Measurements from ENCODE around the gene CEL. TPM values are rescaled to one million over a fixed set of nuclear protein-coding genes. Genes with fewer than 3 reads are reported as not detected.
"Not testable (repeated sequence)": the region's sequence is repeated elsewhere in the genome, so short reads cannot be mapped to it uniquely, and the experiment has no call there.

The CEL gene
- total and polyA plus RNA-seq, 4 donors: 1.5 to 4.5 (median 3.8) TPM

- no peaks in the 10 kb centered on the region for H3K9me3 ChIP-seq (ENCODE audit: control insufficient read depth, low read length)
- no peak overlapping the region for H3K27ac ChIP-seq (ENCODE audit: low read depth in 1 of 2, low read length in 2 of 2)
- H3K27me3 ChIP-seq (ENCODE audit: control insufficient read depth in 1 of 2, insufficient read depth in 2 of 2, low read length in 1 of 2): no peaks in the 10 kb centered on the region
- intact Hi-C loops (cut with DNase I): no loop called here
- peaks cover 2 to 3% of the 10 kb centered on the region in 2 donors for H3K4me1 ChIP-seq (ENCODE audit: control insufficient read depth in 1 of 2, insufficient read depth in 2 of 2, low read length in 2 of 2)
- 68 to 72% methylated on average over 7 of the region's 7 CpGs for WGBS, 2 donors
- no peaks in the 10 kb centered on the region for H3K36me3 ChIP-seq (ENCODE audit: control insufficient read depth in 1 of 2, insufficient read depth in 2 of 2, low read length in 1 of 2)
- ATAC-seq (ENCODE audit: low FRiP score) (no peak), DNase-seq (no peak)
- H3K4me3 ChIP-seq (ENCODE audit: low read length in 2 of 2): no peak overlapping the region
These were observed 18.4 kb downstream of the CEL start for GRCh38 chr9:133080161-133080560.

GRCh38 chr9:133080786-133081779 is 19.3 kb downstream of the CEL start:
- H3K4me3 ChIP-seq (ENCODE audit: low read length in 2 of 2); H3K4me1 ChIP-seq (ENCODE audit: control insufficient read depth in 1 of 2, insufficient read depth in 2 of 2, low read length in 2 of 2); DNase-seq; ATAC-seq (ENCODE audit: low FRiP score); H3K27ac ChIP-seq (ENCODE audit: low read depth in 1 of 2, low read length in 2 of 2); H3K36me3 ChIP-seq (ENCODE audit: control insufficient read depth in 1 of 2, insufficient read depth in 2 of 2, low read length in 1 of 2); H3K27me3 ChIP-seq (ENCODE audit: control insufficient read depth in 1 of 2, insufficient read depth in 2 of 2, low read length in 1 of 2); H3K9me3 ChIP-seq (ENCODE audit: control insufficient read depth, low read length); intact Hi-C loops (cut with DNase I): not testable (repeated sequence)
- 88 to 94% methylated on average over 10 of the region's 18 CpGs for whole genome bisulfite sequencing, 2 donors

- intact Hi-C loops (cut with DNase I); H3K4me3 ChIP-seq (ENCODE audit: low read length in 2 of 2); DNase-seq; H3K36me3 ChIP-seq (ENCODE audit: control insufficient read depth in 1 of 2, insufficient read depth in 2 of 2, low read length in 1 of 2); H3K9me3 ChIP-seq (ENCODE audit: control insufficient read depth, low read length); H3K27ac ChIP-seq (ENCODE audit: low read depth in 1 of 2, low read length in 2 of 2); H3K27me3 ChIP-seq (ENCODE audit: control insufficient read depth in 1 of 2, insufficient read depth in 2 of 2, low read length in 1 of 2); H3K4me1 ChIP-seq (ENCODE audit: control insufficient read depth in 1 of 2, insufficient read depth in 2 of 2, low read length in 2 of 2); ATAC-seq (ENCODE audit: low FRiP score): not testable (repeated sequence)
- WGBS, 2 donors: 81 to 85% methylated on average over 6 to 7 of the region's 12 CpGs
These were observed 20.3 kb downstream of the CEL start for GRCh38 chr9:133081957-133082644.

GRCh38 chr9:133083688-133084087 is 21.9 kb downstream of the CEL start:
- intact Hi-C loops (cut with DNase I); H3K9me3 ChIP-seq (ENCODE audit: control insufficient read depth, low read length); H3K4me3 ChIP-seq (ENCODE audit: low read length in 2 of 2); H3K27ac ChIP-seq (ENCODE audit: low read depth in 1 of 2, low read length in 2 of 2); ATAC-seq (ENCODE audit: low FRiP score); H3K36me3 ChIP-seq (ENCODE audit: control insufficient read depth in 1 of 2, insufficient read depth in 2 of 2, low read length in 1 of 2); H3K4me1 ChIP-seq (ENCODE audit: control insufficient read depth in 1 of 2, insufficient read depth in 2 of 2, low read length in 2 of 2); H3K27me3 ChIP-seq (ENCODE audit: control insufficient read depth in 1 of 2, insufficient read depth in 2 of 2, low read length in 1 of 2); DNase-seq: not testable (repeated sequence)
- WGBS, 2 donors: 59 to 68% methylated on average over 6 to 7 of the region's 9 CpGs

- intact Hi-C loops (cut with DNase I); H3K27me3 ChIP-seq (ENCODE audit: control insufficient read depth in 1 of 2, insufficient read depth in 2 of 2, low read length in 1 of 2); ATAC-seq (ENCODE audit: low FRiP score); H3K4me1 ChIP-seq (ENCODE audit: control insufficient read depth in 1 of 2, insufficient read depth in 2 of 2, low read length in 2 of 2); DNase-seq; H3K27ac ChIP-seq (ENCODE audit: low read depth in 1 of 2, low read length in 2 of 2); H3K4me3 ChIP-seq (ENCODE audit: low read length in 2 of 2); H3K36me3 ChIP-seq (ENCODE audit: control insufficient read depth in 1 of 2, insufficient read depth in 2 of 2, low read length in 1 of 2); H3K9me3 ChIP-seq (ENCODE audit: control insufficient read depth, low read length): not testable (repeated sequence)
- WGBS, 2 donors: 79 to 81% methylated on average over 15 to 16 of the region's 17 CpGs
These were observed 24.6 kb downstream of the CEL start for GRCh38 chr9:133086212-133086860.

- Histone ChIP-seq H3K27ac (ENCODE audit: low read depth in 1 of 2, low read length in 2 of 2) (no peak overlapping the region), H3K27me3 (ENCODE audit: control insufficient read depth in 1 of 2, insufficient read depth in 2 of 2, low read length in 1 of 2) (no peaks in the 10 kb centered on the region), H3K9me3 (ENCODE audit: control insufficient read depth, low read length) (no peaks in the 10 kb centered on the region), H3K36me3 (ENCODE audit: control insufficient read depth in 1 of 2, insufficient read depth in 2 of 2, low read length in 1 of 2) (no peaks in the 10 kb centered on the region), H3K4me3 (ENCODE audit: low read length in 2 of 2) (no peak overlapping the region), H3K4me1 (ENCODE audit: control insufficient read depth in 1 of 2, insufficient read depth in 2 of 2, low read length in 2 of 2) (no peaks in the 10 kb centered on the region)
- ATAC-seq (ENCODE audit: low FRiP score) (no peak), DNase-seq (no peak)
- intact Hi-C loops (cut with DNase I): no loop called here
- whole genome bisulfite sequencing, 2 donors: 76 to 85% methylated on average over 15 of the region's 15 CpGs
These were observed 25.1 kb downstream of the CEL start for GRCh38 chr9:133086894-133087293.

GRCh38 chr9:133087429-133088145 is 25.8 kb downstream of the CEL start:
- DNase-seq (no peak), ATAC-seq (ENCODE audit: low FRiP score) (no peak)
- no peak overlapping the region for H3K4me3 ChIP-seq (ENCODE audit: low read length in 2 of 2)
- H3K27me3 ChIP-seq (ENCODE audit: control insufficient read depth in 1 of 2, insufficient read depth in 2 of 2, low read length in 1 of 2): no peaks in the 10 kb centered on the region
- WGBS, 2 donors: 40 to 55% methylated on average over 7 of the region's 7 CpGs
- no peaks in the 10 kb centered on the region for H3K4me1 ChIP-seq (ENCODE audit: control insufficient read depth in 1 of 2, insufficient read depth in 2 of 2, low read length in 2 of 2)
- no peaks in the 10 kb centered on the region for H3K9me3 ChIP-seq (ENCODE audit: control insufficient read depth, low read length)
- no peak overlapping the region for H3K27ac ChIP-seq (ENCODE audit: low read depth in 1 of 2, low read length in 2 of 2)
- intact Hi-C loops (cut with DNase I): no loop called here
- no peaks in the 10 kb centered on the region for H3K36me3 ChIP-seq (ENCODE audit: control insufficient read depth in 1 of 2, insufficient read depth in 2 of 2, low read length in 1 of 2)

GRCh38 chr9:133088146-133088750 is 26.5 kb downstream of the CEL start:
- H3K9me3 ChIP-seq (ENCODE audit: control insufficient read depth, low read length): no peaks in the 10 kb centered on the region
- no peaks in the 10 kb centered on the region for H3K4me1 ChIP-seq (ENCODE audit: control insufficient read depth in 1 of 2, insufficient read depth in 2 of 2, low read length in 2 of 2)
- H3K27me3 ChIP-seq (ENCODE audit: control insufficient read depth in 1 of 2, insufficient read depth in 2 of 2, low read length in 1 of 2): no peaks in the 10 kb centered on the region
- H3K27ac ChIP-seq (ENCODE audit: low read depth in 1 of 2, low read length in 2 of 2): no peak overlapping the region
- intact Hi-C loops (cut with DNase I): no loop called here
- H3K4me3 ChIP-seq (ENCODE audit: low read length in 2 of 2): no peak overlapping the region
- WGBS, 2 donors: 92 to 94% methylated on average over 10 of the region's 10 CpGs
- no peaks in the 10 kb centered on the region for H3K36me3 ChIP-seq (ENCODE audit: control insufficient read depth in 1 of 2, insufficient read depth in 2 of 2, low read length in 1 of 2)
- ATAC-seq (ENCODE audit: low FRiP score): no peak
- DNase-seq: no peak
